Superior temporal gyrus (tissue), 1 donor: ENCODE results near the gene LRRC42.
"Not testable (repeated sequence)": the region's sequence is repeated elsewhere in the genome, so short reads cannot be mapped to it uniquely, and the experiment has no call there.

Experiments
- DNase-seq: peaks from one replicate; pipeline ENCODE4 v3.0.0-alpha.2; 2016; ENCODE audit errors: extremely low spot score

The LRRC42 gene

DNA sequence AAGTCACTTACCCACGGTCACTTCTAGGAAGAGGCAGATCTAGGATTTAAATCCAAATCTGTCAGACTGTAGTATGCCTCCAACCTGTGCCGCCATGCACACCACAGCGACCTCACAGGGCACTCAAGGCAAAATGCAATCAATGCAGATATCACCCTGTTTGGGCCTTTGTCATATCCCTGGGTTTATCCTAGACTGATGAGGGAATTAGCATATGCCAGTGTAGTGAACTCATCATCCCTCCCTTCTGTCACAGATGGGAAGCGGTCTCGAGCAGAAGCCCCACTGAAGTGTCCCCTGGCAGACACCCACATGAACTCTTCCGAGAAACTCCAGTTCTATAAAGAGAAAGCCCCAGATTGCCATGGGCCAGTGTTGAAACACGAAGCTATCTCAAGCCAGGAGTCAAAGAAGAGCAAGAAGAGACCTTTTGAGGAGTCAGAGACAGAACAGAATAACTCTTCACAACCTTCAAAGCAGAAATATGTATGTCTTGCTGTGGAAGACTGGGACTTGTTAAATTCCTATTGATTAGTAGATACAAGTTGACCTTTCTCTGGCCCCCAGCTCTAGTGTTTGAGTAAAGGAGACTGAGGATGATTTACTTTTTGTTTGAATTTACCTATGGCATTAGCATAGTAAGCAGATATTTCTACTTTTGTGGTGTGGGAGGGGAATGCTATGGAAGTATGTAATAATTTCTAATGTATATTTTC is 21.4 kb downstream of the LRRC42 start:
- no peak for DNase-seq

DNA sequence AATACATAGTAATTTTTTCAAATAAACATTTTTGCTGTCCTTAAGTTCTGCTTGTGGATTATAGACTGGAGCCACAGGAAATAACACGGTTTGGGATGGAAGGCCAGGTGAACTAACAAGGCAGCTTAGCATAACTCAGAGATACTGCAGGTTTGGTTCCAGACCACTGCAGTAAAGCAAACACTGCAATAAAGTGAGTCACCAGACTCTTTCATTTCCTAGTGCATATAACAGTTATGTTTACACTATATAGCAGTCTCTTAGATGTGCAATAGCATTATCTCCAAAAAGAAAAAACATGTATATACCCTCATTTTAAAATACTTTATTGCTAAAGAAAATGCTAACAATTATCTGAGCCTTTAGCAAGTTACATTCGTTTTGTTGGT is 22.0 kb downstream of the LRRC42 start:
- DNase-seq: no peak

DNA sequence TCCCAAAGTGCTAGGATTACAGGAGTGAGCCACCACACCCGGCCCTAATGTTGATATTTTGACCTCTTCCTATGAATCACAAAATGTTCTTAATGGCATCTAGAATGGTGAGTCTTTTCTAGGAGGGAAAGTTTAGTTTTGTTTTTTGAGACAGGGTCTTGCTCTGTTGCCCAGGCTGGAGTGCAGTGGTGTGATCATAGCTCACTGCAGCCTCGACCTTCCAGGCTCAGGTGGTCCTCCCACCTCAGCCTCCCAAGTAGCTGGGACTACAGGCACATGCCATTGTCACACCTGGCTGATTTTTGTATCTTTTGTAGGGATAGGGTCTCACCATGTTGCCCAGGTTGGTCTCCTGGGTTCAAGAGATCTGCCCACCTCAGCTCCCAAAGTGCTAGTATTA is 23.2 kb downstream of the LRRC42 start:
- DNase-seq: not testable (repeated sequence)

DNA sequence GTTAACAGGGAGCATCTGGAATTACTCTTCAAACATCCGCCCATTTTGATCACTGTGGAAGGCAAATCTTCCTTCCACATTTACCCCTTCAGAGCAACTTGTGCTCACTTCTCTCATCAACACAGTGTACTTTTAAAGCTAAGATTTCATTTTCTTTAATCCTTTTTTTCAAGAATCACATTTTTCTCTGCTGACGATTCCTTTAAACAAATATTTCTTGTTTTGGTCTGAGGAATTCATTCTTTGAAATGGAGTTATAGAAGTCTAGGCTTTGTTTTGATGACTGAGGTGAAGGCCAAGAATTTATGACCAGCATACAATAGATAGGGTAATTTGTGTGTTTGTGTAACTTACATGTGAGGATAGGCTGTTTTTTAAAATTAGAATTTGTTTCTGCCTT is 25.6 kb downstream of the LRRC42 start:
- no peak for DNase-seq

DNA sequence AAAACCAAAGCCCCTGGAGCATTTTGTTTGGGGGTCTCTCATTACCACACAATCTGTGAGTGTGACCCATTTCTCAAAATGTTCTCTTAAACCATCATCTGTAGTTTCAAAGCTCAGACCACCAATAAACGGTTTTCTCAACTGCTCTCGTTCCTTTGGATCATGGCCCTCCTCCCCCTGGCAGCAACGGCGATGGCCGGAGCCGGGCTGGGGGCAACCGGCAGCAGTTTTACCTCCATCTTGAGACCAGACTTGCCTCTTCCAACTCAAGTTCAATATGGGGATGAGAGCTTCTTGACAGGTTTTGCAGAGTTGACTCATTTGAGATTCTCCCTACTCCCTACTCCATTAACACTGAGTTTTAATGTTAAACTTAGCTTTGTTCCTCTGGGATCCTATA is 29.7 kb downstream of the LRRC42 start:
- no peak for DNase-seq

DNA sequence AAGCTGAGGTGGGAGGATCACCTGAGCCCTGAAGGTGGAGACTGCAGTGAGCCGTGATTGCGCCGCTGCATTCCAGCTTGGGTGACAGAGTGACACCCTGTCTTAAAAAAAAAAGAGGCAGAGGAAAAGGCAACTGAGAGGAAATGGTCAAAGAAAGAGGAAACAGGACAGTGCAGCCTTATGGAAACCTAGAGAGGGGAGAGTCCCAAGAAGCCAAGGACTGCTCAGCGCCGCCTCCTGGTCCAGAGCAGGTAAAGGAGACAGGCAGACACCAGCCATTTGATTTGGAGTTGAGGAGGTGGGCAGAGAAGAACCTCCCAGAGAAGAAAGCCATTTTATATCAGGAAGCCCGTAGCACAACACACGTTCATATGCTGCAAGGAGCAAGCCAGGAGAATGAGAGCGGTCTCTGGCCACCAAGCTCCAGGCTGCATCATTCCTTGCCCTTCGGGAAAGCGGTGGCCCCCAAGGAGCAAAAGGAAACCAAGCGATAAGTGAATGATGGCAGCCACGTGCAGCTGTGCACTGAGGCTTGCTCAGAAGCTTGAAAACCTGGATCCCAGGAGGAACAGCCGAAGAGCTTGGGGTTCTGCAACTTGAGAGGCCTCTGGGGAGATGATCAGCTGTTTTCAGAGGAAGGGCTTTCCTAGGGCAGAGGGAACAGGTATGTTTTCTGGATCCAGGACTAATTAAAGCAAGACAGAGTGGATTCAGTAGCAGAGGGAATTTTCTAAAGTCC is 33.7 kb downstream of the LRRC42 start:
- DNase-seq: no peak

DNA sequence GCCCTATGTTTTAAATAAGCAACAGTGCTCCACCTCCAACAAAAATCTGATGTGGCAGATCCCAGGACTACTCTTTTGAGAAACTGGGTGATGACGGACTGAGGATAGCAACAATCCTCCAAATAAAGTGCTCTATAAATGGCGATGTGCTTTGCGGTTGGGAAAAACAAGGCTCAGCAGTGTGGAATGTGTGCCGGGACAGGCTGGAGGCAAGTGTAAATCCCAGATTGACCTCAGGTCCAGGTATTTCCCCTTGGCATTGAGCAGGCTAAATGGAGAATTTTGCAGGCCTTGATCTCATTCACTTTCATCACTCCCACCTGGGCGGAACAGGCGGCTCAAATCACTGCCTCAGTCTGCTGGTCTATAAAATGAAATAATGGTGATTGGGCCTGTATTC is 35.1 kb downstream of the LRRC42 start:
- no peak for DNase-seq

DNA sequence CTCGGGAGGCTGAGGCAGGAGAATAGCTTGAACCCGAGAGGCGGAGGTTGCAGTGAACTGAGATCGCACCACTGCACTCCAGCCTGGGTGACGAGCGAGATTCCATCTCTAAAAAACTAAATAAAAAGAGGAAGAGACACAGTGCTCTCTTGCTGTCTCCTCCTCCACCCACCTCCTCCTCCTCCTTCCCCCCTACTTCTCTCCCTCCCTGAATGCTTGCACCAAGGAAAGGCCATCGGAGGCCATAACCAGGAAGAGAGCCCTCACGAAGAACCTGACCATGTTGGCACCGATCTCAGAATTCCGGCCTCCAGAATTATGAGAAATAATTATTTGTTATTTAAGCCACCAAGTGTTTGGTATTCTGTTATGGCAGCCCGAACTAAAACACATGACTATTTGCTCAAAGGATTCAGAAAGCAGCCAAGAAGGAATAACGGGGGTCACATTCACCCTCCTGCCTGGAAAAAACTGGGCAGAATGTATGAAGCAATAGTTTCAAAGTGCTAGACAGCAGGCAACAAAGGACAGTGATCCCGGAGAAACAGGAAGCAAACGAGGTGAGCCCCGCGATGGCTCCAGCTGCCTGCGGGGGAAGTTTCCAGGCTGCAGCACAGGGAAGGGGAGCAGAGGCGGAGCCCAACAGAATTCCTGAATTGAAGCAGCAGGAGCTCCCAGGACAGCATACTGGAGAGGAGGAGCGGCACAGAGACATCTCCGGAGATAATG is 36.0 kb downstream of the LRRC42 start:
- DNase-seq: no peak

DNA sequence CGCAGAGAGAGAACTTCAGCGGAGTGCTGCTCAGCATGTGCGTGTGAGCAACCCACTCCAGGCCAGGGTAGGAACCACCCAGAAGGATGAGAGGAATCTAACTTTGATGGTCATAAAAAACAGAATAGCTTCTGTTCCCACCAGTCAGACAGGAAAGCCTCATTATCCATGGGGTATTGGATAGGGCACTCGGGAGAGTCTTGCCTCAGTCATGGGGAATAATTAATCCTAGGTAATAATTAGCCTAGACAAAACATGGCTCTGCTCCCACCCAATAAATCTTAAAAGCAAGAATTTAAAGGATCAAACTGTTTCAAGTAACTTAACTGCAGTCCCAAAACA is 36.6 kb downstream of the LRRC42 start:
- no peak for DNase-seq

DNA sequence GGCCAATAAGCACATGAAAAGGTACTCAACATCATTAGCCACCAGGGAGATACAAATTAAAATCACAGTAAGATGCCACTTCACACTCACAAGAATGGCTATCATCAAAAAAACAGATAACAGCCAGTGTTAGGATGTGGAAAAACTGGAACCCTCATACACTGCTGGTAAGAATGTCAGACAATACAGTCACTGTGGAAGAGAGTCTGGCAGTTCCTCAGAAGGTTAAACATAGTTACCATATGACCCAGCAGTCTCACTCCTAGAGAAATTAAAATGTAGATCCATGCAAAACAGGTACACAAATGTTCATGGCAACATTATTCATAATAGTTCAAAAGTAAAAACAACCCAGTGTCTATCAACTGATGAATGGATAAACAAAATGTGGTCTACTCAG is 38.6 kb downstream of the LRRC42 start:
- no peak for DNase-seq

DNA sequence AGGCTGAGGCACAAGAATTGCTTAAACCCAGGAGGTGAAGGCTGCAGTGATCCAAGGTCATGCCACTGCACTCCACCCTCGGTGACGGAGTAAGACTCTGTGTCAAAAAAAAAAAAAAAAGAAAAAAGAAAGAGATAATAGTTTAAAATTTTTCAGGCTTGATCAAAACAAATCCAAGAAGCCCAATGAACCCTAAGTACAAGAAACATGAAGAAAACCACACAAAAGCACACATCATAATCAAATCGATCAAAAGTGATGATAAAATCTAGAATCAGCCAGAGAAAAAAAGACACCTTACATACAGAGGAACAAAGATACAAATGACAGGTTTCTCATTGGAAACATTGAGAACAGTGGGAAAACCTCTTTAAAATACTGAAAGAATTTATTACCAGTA is 40.3 kb downstream of the LRRC42 start:
- no peak for DNase-seq

DNA sequence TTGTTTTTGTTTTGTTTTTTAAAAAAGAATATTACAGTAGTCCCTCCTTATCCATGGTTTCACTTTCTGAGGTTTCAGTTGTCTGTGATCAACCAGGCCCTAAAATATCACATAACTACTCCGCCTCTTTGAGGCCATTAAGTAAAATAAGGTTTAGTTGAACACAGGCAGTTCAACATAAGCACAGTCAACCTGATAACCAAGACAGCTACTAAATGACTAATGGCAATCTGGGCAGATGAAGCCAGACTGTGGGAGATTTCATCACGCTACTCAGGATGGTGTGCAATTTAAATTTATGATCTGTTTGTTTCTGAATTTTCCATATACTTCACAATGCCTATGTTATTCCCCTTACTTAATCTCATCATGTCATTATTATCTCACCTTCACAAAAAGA is 41.7 kb downstream of the LRRC42 start:
- DNase-seq: no peak

DNA sequence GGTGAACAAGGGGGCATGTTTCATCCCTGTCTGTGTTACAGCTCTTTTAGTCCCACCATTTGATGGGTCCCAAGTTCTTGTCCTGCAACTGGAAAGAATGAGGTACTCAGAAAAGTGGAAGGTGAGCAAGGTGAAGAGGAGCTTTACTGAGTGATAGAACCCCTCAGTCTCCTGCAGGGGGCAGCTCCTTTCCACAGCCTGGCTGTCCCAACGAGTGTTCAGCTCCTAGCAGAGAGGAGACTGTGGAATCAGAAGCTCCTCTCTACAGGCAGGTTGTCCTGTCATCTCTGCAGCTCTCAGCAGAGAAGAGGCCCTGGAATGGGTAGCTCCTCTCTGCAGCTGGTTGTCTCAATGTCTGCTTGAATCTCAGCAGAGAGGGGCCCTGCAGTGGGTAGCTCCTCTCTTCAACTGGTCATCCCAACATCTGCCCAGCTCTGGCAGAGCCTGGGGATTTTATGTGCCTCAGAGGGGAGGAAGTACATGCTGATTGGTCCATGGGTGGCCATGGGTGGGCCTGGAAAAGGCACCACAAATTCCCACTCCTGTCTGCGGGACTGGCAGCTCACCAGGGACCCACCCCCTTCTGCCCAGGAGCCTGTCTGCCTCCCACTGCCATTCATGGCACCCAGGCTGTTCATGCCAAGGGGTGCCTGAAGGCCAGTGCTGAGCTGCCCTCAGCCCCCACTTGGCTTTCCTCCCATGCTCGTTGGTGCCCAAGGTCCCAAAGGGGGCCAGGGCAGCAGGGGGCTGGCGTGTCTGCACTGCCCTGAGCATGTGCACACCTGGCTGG is 46.1 kb downstream of the LRRC42 start:
- no peak for DNase-seq

DNA sequence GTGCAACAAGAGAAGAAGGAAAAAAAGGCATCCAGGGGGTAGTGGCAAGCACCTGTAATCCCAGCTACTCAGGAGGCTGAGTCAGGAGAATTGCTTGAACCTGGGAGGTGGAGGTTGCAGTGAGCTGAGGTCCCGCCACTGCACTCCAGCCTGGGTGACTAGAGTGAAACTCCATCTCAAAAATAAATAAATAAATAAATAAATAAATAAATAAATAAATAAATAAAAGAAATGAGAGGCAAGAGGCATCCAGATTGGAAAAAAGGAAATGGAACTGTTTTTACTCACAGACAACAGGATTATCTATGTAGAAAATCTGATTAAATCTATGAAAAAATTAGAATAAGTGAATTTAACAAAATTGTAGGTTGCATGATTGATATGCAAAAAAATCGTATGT is 48.4 kb downstream of the LRRC42 start:
- not testable (repeated sequence) for DNase-seq

DNA sequence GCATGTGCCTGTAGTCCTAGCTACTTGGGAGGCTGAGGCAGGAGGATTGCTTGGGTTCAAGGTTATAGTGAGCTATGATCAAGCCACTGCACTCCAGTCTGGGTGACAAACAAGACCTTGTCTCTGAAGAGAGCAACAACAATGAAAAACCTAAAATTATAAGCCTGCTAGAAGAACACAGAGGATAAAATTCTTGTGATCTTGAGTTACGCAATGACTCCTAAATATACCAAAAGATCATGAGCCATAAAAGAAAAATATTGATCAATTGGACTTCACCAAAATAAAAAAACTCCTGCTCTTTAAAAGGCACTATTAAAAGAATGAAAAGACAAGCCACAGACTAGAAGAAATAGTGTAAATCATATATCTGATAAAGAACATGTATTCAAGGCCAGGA is 49.5 kb downstream of the LRRC42 start:
- no peak for DNase-seq

DNA sequence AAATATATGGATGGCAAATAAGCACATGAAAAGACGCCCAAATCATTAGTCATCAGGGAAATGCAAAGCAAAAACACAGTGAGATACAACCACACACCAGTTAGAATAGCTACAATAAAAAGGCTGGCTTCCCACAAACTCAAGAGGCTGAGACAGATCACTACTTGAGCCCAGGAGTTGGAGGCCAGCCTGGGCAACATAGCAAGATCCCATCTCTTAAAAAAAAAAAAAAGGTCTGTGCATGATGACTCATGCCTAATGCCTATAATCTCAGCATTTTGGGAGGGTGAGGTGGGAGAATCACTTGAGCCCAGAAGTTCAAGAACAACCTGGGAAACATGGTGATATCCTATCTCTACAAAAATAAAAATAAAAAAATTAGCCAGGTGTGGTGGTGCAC is 52.1 kb downstream of the LRRC42 start:
- DNase-seq: no peak

DNA sequence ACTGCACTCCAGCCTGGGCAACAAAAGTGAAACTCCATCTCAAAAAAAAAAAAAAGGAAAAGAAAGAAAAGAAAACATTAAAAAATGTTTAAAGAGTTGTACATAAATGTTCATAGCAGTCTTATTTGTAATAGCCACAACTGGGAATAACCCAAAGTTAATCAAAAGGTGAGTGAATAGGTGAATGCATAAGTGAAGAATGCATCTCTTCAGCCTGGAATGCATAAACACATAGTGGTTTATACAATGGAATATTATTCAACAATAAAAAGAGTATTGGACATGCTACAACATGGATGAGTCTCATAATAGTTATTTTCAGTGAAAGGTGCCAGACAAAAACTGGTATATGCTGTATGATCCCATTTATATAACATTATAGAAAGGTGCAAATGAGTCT is 53.8 kb downstream of the LRRC42 start:
- no peak for DNase-seq

DNA sequence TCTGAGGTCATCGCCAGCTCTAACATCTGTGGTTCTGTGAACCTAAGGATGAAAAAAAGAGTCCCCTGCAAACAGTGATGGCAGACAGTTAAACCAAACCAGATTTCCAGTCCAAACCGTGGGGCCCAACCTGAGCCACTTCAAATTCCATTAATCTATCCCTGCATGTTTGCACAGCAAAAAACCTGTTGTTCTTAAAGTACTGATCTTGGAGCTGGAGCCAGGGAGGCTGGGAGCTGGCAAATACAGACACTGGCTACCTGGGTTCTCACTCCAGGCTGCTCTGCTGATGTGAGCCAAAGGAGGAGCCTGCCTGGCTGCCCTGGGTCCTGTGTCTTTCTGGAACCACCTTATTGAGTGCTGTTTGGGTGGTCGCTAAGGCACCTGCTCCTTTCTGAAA is 55.4 kb downstream of the LRRC42 start:
- DNase-seq: no peak

DNA sequence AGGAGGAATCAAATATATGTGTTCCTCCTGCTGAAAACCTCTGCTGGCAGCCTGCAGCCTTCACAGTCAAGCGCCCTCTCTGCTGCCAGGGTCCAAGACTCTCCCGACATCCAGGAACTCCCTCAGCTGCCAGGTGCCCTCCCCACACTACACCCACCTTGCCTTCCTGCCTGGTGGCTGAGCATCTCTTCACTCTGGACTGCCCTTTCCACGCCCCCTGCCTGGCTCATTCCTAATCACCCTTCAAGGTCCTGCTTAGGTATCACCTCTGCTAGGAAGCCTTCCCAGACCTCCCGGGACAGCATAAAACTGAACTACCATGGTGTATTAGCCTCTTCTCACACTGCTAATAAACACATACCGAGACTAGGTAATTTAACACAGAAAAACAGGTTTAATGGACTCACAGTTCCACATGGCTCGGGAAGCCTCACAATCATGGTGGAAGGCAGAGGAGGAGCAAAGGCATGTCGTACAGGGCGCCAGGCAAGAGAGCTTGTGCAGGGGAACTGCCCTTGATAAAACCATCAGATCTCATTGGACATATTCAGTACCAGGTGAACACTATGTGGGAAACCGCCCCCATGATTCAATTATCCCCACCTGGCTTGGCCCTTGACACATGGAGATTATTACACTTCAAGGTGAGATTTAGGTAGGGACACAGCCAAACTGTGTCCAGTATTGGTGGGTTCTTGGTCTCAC is 56.5 kb downstream of the LRRC42 start:
- no peak for DNase-seq

DNA sequence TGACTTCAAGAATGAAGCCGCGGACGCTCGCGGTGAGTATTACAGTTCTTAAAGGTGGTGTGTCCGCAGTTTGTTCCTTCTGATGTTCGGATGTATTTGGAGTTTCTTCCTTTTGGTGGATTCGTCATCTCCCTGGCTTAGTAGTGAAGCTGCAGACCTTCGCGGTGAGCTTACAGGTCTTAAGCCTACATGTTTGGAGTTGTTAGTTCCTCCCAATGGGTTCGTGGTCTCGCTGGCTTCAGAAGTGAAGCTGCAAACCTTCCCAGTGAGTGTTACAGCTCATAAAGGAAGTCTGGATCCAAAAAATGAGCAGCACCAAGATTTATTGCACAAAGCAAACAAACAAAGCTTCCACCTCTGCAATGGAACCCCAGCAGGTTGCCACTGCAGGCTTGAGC is 57.1 kb downstream of the LRRC42 start:
- DNase-seq: no peak

DNA sequence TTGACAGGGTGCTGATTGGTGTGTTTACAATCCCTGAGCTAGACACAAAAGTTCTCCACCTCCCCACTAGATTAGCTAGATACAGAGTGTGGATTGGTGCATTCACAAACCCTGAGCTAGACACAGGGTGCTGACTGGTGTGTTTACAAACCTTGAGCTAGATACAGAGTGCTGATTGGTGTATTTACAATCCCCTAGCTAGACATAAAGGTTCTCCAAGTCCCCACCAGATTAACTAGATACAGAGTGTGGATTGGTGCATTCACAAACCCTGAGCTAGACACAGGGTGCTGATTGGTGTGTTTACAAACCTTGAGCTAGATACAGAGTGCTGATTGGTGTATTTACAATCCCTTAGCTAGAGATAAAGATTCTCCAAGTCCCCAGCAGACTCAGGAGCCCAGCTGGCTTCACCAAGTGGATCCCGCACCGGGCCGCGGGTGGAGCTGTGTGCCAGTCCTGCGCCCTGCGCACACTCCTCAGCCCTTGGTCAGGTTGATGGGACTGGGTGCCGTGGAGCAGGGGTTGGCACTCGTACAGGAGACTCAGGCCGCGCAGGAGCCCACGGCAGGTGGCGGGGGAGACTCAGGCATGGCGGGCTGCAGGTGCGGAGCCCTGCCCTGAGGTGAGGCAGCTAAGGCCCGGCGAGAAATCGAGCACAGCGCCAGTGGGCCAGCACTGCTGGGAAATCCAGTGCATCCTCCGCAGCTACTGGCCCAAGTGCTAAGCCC is 57.8 kb downstream of the LRRC42 start:
- DNase-seq: not testable (repeated sequence)
